ENCODE results near the gene SUN3.

Gene SUN3

DNA sequence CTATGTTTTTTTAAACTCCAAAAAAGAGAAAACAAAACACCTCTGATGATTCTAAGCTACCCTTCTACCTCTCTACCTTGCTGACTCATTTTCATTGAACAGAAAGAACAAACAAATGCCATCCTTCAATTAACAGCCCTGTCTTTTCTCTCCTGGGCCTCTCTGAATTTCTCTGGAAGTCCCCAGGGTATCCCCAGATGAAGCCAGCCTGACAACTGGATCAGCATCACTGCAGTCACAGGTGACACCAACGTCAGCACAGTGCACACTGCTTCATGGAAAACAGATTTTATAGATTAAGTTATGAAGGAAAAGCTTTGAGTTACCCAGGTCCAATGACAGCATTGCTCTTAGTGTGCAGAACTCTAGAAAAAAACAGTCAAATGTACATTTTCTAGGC, 55.2 kb downstream of the SUN3 start:
- in situ Hi-C loops (cut with MboI; ENCODE audit: low pct_unique_long_range_greater_than_20kb, low sequenced_read_pairs, unreplicated experiment) = no loop called here
- no peak for DNase-seq (ENCODE audit: low spot score)
- TF ChIP-seq CTCF (IDR thresholded peaks at IDR 0.05; ENCODE audit: extremely low read depth, insufficient read depth, missing control alignments) = no peak

GRCh38 chr7:47970761-47971160, 58.1 kb downstream of the SUN3 start:
- TF ChIP-seq CTCF (IDR thresholded peaks at IDR 0.05; ENCODE audit: extremely low read depth, insufficient read depth, missing control alignments) = no peak
- in situ Hi-C loops (cut with MboI; ENCODE audit: low pct_unique_long_range_greater_than_20kb, low sequenced_read_pairs, unreplicated experiment) = no loop called here
- DNase-seq (ENCODE audit: low spot score) = no peak

DNA sequence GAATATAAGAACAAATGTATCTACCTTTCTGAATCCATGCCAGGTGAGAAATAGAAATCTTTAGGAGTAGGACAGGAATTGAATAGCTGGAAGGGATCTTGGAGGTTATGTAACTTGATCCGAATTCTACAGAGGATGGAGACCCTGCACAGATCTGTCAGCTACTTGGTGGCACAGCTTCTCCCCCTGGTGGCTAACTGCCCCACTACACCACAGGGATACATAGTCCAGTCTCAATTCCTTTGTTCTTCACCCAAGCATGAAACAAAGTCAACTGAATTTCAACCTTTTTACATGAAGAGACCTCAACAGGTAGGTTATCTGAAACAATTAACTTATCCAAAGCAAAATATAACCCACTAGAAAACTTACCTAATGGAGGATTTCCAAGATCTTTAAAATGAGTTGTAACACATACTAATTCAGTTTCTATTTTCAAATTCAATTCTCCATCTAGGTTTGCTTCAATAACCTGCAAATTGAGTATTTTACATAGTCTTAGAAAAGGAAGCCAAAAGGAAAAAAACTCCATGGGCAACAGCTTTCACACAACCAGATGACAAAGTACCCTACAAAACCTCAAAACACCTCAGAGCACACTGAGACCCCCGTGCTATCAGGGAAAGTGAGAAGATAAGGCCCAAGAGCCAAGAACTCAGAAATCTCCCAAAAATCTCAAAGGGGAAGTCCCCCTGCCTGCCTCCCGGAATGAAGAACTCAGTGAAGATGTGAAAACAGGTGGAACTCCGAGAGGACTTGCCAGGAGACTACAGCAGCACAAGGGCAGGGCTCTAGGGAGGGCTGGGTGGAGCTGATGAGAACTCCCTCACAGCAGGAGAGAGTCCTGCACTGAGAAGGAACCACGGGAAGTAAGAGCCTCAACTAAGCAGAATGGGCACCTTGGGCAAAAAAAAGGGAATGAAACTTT, 59.8 kb downstream of the SUN3 start:
- TF ChIP-seq CTCF (IDR thresholded peaks at IDR 0.05; ENCODE audit: extremely low read depth, insufficient read depth, missing control alignments) = peak; percentile 85
- DNase-seq (ENCODE audit: low spot score) = peak; percentile 72
- in situ Hi-C loops (cut with MboI; ENCODE audit: low pct_unique_long_range_greater_than_20kb, low sequenced_read_pairs, unreplicated experiment) = no loop called here

DNA sequence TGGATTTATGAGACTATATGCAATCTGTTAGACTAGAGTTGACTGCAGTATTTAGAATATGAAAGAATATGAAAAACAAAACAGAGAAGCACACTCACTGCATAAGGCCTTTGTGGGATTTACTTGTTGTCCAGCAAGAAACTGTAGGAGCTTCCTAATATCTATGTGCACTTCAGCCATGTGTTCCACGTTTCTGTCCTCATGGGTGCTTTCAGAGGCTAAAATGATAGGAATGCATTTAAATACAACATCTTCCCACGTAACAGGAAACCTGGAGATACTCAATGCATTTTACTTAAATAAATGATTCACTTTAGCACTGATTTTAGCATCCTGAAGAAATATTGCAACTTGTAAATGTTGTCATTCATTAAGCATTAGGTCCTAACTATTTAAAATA, 61.2 kb downstream of the SUN3 start:
- in situ Hi-C loops (cut with MboI; ENCODE audit: low pct_unique_long_range_greater_than_20kb, low sequenced_read_pairs, unreplicated experiment) = no loop called here
- no peak for DNase-seq (ENCODE audit: low spot score)

DNA sequence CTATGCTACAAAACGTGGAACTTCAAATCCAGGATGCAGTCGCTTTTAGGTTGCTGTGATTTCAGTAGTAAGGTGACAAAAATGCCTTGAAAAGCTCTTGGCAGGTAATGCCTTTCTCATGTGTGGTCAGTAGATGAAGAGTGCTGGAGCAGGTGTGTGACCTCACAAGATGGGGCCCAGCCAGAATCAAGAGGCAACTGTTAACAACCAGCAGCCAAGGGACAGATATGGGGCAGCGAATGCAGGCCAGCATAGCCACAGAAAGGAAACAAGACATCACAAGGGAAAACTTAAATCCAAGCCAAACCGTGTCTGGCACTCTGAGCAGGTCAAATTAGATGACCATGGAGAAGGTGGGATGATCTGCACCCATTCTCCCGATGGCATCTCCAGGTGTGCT, 61.8 kb downstream of the SUN3 start:
- no peak for DNase-seq (ENCODE audit: low spot score)
- no peak for TF ChIP-seq CTCF (IDR thresholded peaks at IDR 0.05; ENCODE audit: extremely low read depth, insufficient read depth, missing control alignments)
- in situ Hi-C loops (cut with MboI; ENCODE audit: low pct_unique_long_range_greater_than_20kb, low sequenced_read_pairs, unreplicated experiment) = no loop called here

More for the DNA sequence above, 61.2 kb downstream of the SUN3 start:
- no peak for TF ChIP-seq CTCF (IDR thresholded peaks at IDR 0.05; ENCODE audit: extremely low read depth, insufficient read depth, missing control alignments)

GRCh38 chr7:47965456-47965855, 63.5 kb downstream of the SUN3 start:
- in situ Hi-C loops (cut with MboI; ENCODE audit: low pct_unique_long_range_greater_than_20kb, low sequenced_read_pairs, unreplicated experiment) = no loop called here
- TF ChIP-seq CTCF (IDR thresholded peaks at IDR 0.05; ENCODE audit: extremely low read depth, insufficient read depth, missing control alignments) = no peak
- no peak for DNase-seq (ENCODE audit: low spot score)
